HCT116 (cell line): Measurements from ENCODE around the gene SERPINC1. TPM values are rescaled to one million over a fixed set of nuclear protein-coding genes. Genes with fewer than 3 reads are reported as not detected.

Experiments
- ATAC-seq: fragments of 200-7000 bp; cut with Tn5 transposase; 2 replicates; pipeline ENCODE4 v1.9.1; 2020; ENCODE audit warnings: mild to moderate bottlenecking, moderate library complexity
- BruUV-seq: library from RNA; stranded (reverse); fragments of 400-500 nt; replicated peaks from 2 replicates; lab custom pipeline; 2021; lab: Mats Ljungman, UMichigan
- CTCF ChIA-PET: fragments of 300-600 bp; sonication (Branson Sonifier 250); formaldehyde crosslinking; loops from one replicate; lab custom pipeline; 2021; ENCODE audit warnings: antibody characterized with exemption; lab: Charles Lee
- POLR2A ChIA-PET: fragments of 300-600, 350-600 bp; sonication (Branson Sonifier 250); formaldehyde crosslinking; loops from one replicate; lab custom pipeline; 2021; ENCODE audit warnings: antibody characterized with exemption; lab: Charles Lee
- RAD21 ChIA-PET, 2 experiments: fragments of 300-600 bp; sonication (Branson Sonifier 250); formaldehyde crosslinking; loops; one replicate each; lab custom pipeline; 2023; ENCODE audit warnings: low total read pairs in 2 of 2; ENCODE audit not compliant: uncharacterized antibody in 2 of 2, unreplicated experiment in 2 of 2, low non-redundant PET in 1 of 2; lab: Charles Lee
- DNase-seq: peaks from one replicate; pipeline ENCODE4 v3.0.0-alpha.2; 2010; ENCODE audit warnings: low read depth, low spot score
- H2AFZ ChIP-seq: fragments of 200-600 bp; shearing (Covaris generic), sonication (generic); 2 replicates; pipeline ENCODE4 v1.6.1; 2017; ENCODE audit warnings: low read depth, mixed run types, mixed read lengths, antibody characterized with exemption, low read length; ENCODE audit not compliant: poor library complexity, severe bottlenecking
- H3K27ac ChIP-seq: 2 replicates; pipeline ENCODE4 v1.5.1; 2012; ENCODE audit warnings: low read depth, low read length
- H3K27me3 ChIP-seq: fragments of 200-600 bp; sonication (generic); 2 replicates; pipeline ENCODE4 v1.6.1; 2016; ENCODE audit warnings: mixed run types, low read length, mixed read lengths; ENCODE audit not compliant: insufficient read depth
- H3K36me3 ChIP-seq, 2 experiments: fragments of 200-500 bp in 1 of 2; fragments of 200-600 bp in 1 of 2; sonication (Bioruptor generic) in 1 of 2; sonication (generic) in 1 of 2; 2 replicates each; pipeline versions ENCODE4 v1.5.1 to v1.6.1; 2014 to 2016; ENCODE audit warnings: low read length in 2 of 2, inconsistent platforms in 1 of 2, mixed read lengths in 1 of 2, mixed run types in 1 of 2; ENCODE audit not compliant: insufficient read depth in 2 of 2, control insufficient read depth in 1 of 2
- H3K4me1 ChIP-seq, 2 experiments: fragments of 200-600 bp in 1 of 2; sonication (generic) in 1 of 2; 2 replicates each; pipeline versions ENCODE4 v1.5.1 to v1.6.1; 2012 to 2017; ENCODE audit warnings: low read length in 2 of 2, inconsistent platforms in 1 of 2, mild to moderate bottlenecking in 1 of 2, mixed read lengths in 1 of 2, mixed run types in 1 of 2, moderate library complexity in 1 of 2; ENCODE audit not compliant: insufficient read depth in 2 of 2, control insufficient read depth in 1 of 2
- H3K4me2 ChIP-seq: fragments of 200-600 bp; sonication (generic); 2 replicates; pipeline ENCODE4 v1.6.1; 2017; ENCODE audit warnings: mixed run types, low read length, mixed read lengths
- H3K4me3 ChIP-seq, 2 experiments: fragments of 200-600 bp in 1 of 2; sonication (generic) in 1 of 2; replicated peaks in 1 of 2; 2 replicates each; pipeline ENCODE4 v1.5.1; 2011 to 2016; ENCODE audit warnings: low read length in 2 of 2, control low read depth in 1 of 2, low read depth in 1 of 2, mild to moderate bottlenecking in 1 of 2, mixed read lengths in 1 of 2, mixed run types in 1 of 2
- H3K79me2 ChIP-seq: fragments of 200-600 bp; sonication (generic); 2 replicates; pipeline ENCODE4 v1.6.1; 2017; ENCODE audit warnings: mild to moderate bottlenecking, mixed run types, low read length, moderate library complexity, mixed read lengths; ENCODE audit not compliant: insufficient read depth
- H3K9ac ChIP-seq: fragments of 200-600 bp; sonication (generic); 2 replicates; pipeline ENCODE4 v1.6.1; 2016; ENCODE audit warnings: low read length, mixed read lengths
- H3K9me2 ChIP-seq: fragments of 200-600 bp; sonication (generic), shearing (Covaris generic); 2 replicates; pipeline ENCODE4 v1.6.1; 2017; ENCODE audit warnings: mixed run types, mild to moderate bottlenecking, moderate library complexity; ENCODE audit not compliant: insufficient read depth
- H3K9me3 ChIP-seq, 2 experiments: fragments of 200-500 bp in 1 of 2; fragments of 200-600 bp in 1 of 2; sonication (Bioruptor generic) in 1 of 2; sonication (generic) in 1 of 2; 2 replicates each; pipeline ENCODE4 v1.6.1; 2014 to 2017; ENCODE audit warnings: low read length in 2 of 2, mixed read lengths in 2 of 2, inconsistent platforms in 1 of 2, low read depth in 1 of 2, mild to moderate bottlenecking in 1 of 2, mixed run types in 1 of 2, moderate library complexity in 1 of 2; ENCODE audit not compliant: control insufficient read depth in 1 of 2, insufficient read depth in 1 of 2
- H4K20me1 ChIP-seq: fragments of 200-600 bp; sonication (generic), shearing (Covaris generic); 2 replicates; pipeline ENCODE4 v1.6.1; 2017; ENCODE audit warnings: mixed run types, mild to moderate bottlenecking, moderate library complexity; ENCODE audit not compliant: insufficient read depth
- CBX3 ChIP-seq: IDR thresholded peaks from 2 replicates; pipeline ENCODE4 v1.6.1; 2012; ENCODE audit warnings: low read depth
- EGR1 ChIP-seq: IDR thresholded peaks from 2 replicates; pipeline ENCODE4 v1.6.1; 2012; ENCODE audit warnings: low read depth
- ELF1 ChIP-seq: IDR thresholded peaks from 2 replicates; pipeline ENCODE4 v1.6.1; 2012; ENCODE audit warnings: low read depth, borderline replicate concordance
- EZH2 ChIP-seq: fragments of 200-600 bp; sonication (generic); IDR thresholded peaks from 2 replicates; pipeline ENCODE4 v1.6.1; 2017; ENCODE audit warnings: antibody characterized with exemption, mixed run types
- FOSL1 ChIP-seq: IDR thresholded peaks from 2 replicates; pipeline ENCODE4 v1.6.1; 2012; ENCODE audit warnings: low read depth
- JUND ChIP-seq: IDR thresholded peaks from 2 replicates; pipeline ENCODE4 v1.6.1; 2012
- MAX ChIP-seq: IDR thresholded peaks from 2 replicates; pipeline ENCODE4 v1.6.1; 2012
- POLR2A ChIP-seq: IDR thresholded peaks from 2 replicates; pipeline ENCODE4 v1.7.0; 2011; ENCODE audit warnings: borderline replicate concordance; ENCODE audit not compliant: insufficient read depth, insufficient read length; ENCODE audit errors: extremely low read depth
- POLR2AphosphoS5 ChIP-seq: IDR thresholded peaks from 2 replicates; pipeline ENCODE4 v1.6.1; 2011; ENCODE audit warnings: mild to moderate bottlenecking, low read depth, low read length, moderate library complexity
- RAD21 ChIP-seq: IDR thresholded peaks from 2 replicates; pipeline ENCODE4 v1.6.1; 2012; ENCODE audit warnings: low read depth, mild to moderate bottlenecking
- SIN3A ChIP-seq: IDR thresholded peaks from 2 replicates; pipeline ENCODE4 v1.6.1; 2012; ENCODE audit warnings: low read depth
- SP1 ChIP-seq: IDR thresholded peaks from 2 replicates; pipeline ENCODE4 v1.6.1; 2012; ENCODE audit warnings: low read depth
- SRF ChIP-seq: IDR thresholded peaks from 2 replicates; pipeline ENCODE4 v1.6.1; 2012; ENCODE audit warnings: low read depth
- YY1 ChIP-seq: IDR thresholded peaks from 2 replicates; pipeline ENCODE4 v1.6.1; 2011; ENCODE audit warnings: low read length, low read depth, moderate library complexity, mild to moderate bottlenecking; ENCODE audit not compliant: insufficient replicate concordance; ENCODE audit errors: extremely low read depth
- ZFX ChIP-seq: fragments of 450-650 bp; IDR thresholded peaks from 2 replicates; pipeline ENCODE4 v1.6.1; 2017
- ZNF274 ChIP-seq: fragments of 200-500 bp; sonication (Bioruptor generic); IDR thresholded peaks from 2 replicates; pipeline ENCODE4 v1.6.1; 2014; ENCODE audit warnings: mild to moderate bottlenecking, low read depth, low read length, inconsistent platforms
- intact Hi-C: fragments of 100-400 bp; cut with micrococcal nuclease; formaldehyde crosslinking; loops from 2 replicates; pipeline ENCODE4 v1.10.0; 2022
- total RNA-seq: library from RNA; stranded (reverse); gene quantifications from one replicate; pipeline ENCODE4 v1.2.1, GENCODE V29; 2021; ENCODE audit not compliant: unreplicated experiment
- TF ChIP-seq, protein P1 (sequence below): IDR thresholded peaks from 2 replicates; pipeline ENCODE4 v1.6.1; 2012

SERPINC1 gene
- total RNA-seq, 1 experiment from 2014 or later = 0.61 TPM

DNA sequence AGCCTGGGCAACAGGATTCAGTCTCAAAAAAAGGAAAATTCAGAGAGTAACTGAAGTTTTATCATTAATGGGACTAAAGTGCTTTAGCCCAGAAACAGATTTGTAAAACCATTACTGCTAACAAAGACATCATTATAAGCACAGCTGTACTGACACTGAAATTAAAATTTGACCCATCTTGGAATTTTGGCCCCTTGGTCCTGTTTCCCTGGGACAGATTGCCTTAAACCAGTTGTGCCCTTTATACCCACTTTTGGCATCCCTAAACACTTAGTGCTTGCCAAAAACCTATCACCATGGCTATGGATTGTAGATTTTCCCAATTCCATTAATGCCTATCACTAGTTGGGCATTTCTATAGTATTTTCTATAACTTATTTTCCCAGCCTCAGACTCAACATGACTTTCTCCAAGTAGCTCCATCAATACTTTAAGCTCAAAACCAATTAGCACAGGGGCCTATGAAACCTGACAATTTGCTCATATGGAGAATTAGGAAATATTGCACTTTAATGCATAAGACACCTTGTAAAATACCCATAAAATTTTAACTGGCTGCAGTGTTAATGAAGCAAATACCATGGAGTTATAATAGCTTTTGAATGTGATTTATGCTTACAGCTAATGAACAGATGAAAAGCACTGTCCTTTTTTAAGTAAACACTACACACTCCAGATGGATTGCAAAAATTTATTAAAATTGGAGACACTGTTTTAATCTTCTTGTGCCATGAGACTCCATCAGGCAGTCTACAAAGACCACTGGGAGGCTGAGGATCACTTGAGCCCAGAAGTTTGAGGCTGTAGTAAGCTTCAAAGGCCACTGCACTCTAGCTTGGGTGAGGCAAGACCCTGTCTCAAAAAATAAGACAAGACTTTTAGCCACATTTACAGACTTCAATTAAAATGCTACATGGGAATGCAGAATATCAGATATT lies 53.6 kb downstream of the SERPINC1 start:
- DNase-seq = no peak
- Histone ChIP-seq H3K9me3 (no peaks in the 10 kb centered on the region), H3K9me2 (no peaks in the 10 kb centered on the region), H4K20me1 (peaks cover 39% of the 10 kb centered on the region; the same call in 1 of the 2 replicates), H3K4me2 (no peak overlapping the region), H3K9ac (no peak overlapping the region), H3K27ac (peak overlapping the region; percentile 91), H3K79me2 (peaks cover 38% of the 10 kb centered on the region), H2AFZ (no peak overlapping the region), H3K4me1 (peaks cover 5 to 33% of the 10 kb centered on the region in 2 experiments; a peak in 3 of 4 replicates), H3K4me3 (no peak overlapping the region)
- no peak for ATAC-seq
- RAD21 ChIA-PET = no interaction called here
- intact Hi-C loops = loop anchor here (2.0 to 10.0 kb wide), 2 partner anchors 351 to 433 kb away; no protein-coding TSS in a partner anchor
- CTCF ChIA-PET = no interaction called here
- BruUV-seq = no TSS peak
- POLR2A ChIA-PET = interaction anchor here (0.6 to 1.8 kb wide), 3 partner anchors 12 to 433 kb away, joined by 4 to 7 read pairs (median 4); no protein-coding TSS in a partner anchor
- no peak for TF ChIP-seq EZH2
- no peak for TF ChIP-seq ZNF274
- no peak for TF ChIP-seq ZFX
- peak; percentile 88 for TF ChIP-seq POLR2AphosphoS5
- TF ChIP-seq SP1 = no peak
- TF ChIP-seq FOSL1 = no peak
- 0 out of 2 replicates have a peak, but pooled peaks have one; percentile 7 for TF ChIP-seq SIN3A
- 0 out of 2 replicates have a peak, but pooled peaks have one; percentile 7 for TF ChIP-seq MAX
- TF ChIP-seq EGR1 = peak; percentile 32; the same call in 1 of the 2 replicates
- peak; percentile 49 for TF ChIP-seq POLR2A
- no peak for TF ChIP-seq CBX3
- TF ChIP-seq RAD21 = no peak
- TF ChIP-seq ELF1 = no peak
- TF ChIP-seq YY1 = no peak
- TF ChIP-seq, protein P1, sequence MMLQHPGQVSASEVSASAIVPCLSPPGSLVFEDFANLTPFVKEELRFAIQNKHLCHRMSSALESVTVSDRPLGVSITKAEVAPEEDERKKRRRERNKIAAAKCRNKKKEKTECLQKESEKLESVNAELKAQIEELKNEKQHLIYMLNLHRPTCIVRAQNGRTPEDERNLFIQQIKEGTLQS = no peak
- TF ChIP-seq JUND = 0 out of 2 replicates have a peak, but pooled peaks have one; percentile 28
- no peak; the same call in 1 of the 2 replicates for TF ChIP-seq SRF
- TF ChIP-seq, all 23 proteins: peak for 6
- H3K36me3 ChIP-seq = peaks cover 33 to 43% of the 10 kb centered on the region in 2 experiments
- H3K27me3 ChIP-seq = no peaks in the 10 kb centered on the region
